BJ (cell line): ENCODE data around the gene PDE3B. TPM values are rescaled to one million over a fixed set of nuclear protein-coding genes. Genes with fewer than 3 reads are reported as not detected.
"Not testable (repeated sequence)": the region's sequence is repeated elsewhere in the genome, so short reads cannot be mapped to it uniquely, and the experiment has no call there.

Experiments used
- CTCF ChIA-PET: fragments of 350-600 bp; formaldehyde crosslinking; extraction: SDS; loops from one replicate; lab custom pipeline; 2021; ENCODE audit warnings: antibody characterized with exemption, inconsistent platforms; lab: Yijun Ruan, JAX
- POLR2A ChIA-PET: fragments of 300-600 bp; sonication (Branson Sonifier 250); formaldehyde crosslinking; extraction: SDS; loops from one replicate; lab custom pipeline; 2021; ENCODE audit warnings: antibody characterized with exemption; lab: Charles Lee
- DNase-seq: peaks from one replicate; pipeline ENCODE4 v3.0.0-alpha.2; 2011; ENCODE audit warnings: low read depth
- H3K27me3 ChIP-seq: 2 replicates; pipeline ENCODE4 v1.6.0; 2011; ENCODE audit warnings: low read length; ENCODE audit not compliant: control insufficient read depth, insufficient read depth
- H3K36me3 ChIP-seq: 2 replicates; pipeline ENCODE4 v1.5.1; 2011; ENCODE audit warnings: low read length; ENCODE audit not compliant: control insufficient read depth, insufficient read depth
- H3K4me3 ChIP-seq: 2 replicates; pipeline ENCODE4 v1.5.1; 2011; ENCODE audit warnings: low read depth, mild to moderate bottlenecking, control low read depth, low read length
- polyA plus RNA-seq: library from polyadenylated mRNA; depleted of rRNA; stranded (reverse); fragments of >200 nt; gene quantifications from 2 replicates; pipeline ENCODE4 v1.2.3, GENCODE V29; 2011
- TF ChIP-seq, protein P1 (sequence below): IDR thresholded peaks from 2 replicates; pipeline ENCODE4 v1.5.1; 2011; ENCODE audit warnings: low read depth, mild to moderate bottlenecking, control low read depth, inconsistent platforms, low read length, moderate library complexity; ENCODE audit not compliant: insufficient read depth

The PDE3B gene
- polyA plus RNA-seq, 1 experiment = 0.06 TPM

DNA sequence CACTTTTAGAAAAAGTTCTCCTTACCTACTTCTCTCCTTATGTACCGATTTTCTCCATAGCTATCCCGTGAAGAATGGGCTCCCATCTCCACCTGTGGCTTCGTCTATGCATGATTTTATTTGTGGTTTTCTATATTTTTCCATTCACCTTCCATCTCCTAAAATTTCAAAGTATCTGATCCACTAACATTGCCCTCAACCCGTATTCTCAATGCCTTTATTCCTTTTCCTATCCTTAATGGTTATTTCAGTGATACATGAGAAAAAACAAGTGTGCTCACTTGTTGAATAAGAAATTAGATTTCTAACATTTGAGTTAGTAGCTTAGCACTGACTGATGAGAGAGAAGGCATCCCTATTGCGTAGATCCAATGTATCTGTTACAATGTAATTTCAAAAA is 231.6 kb downstream of the PDE3B start:
- ChIA-PET CTCF (interaction anchor here (0.6 kb wide), 1 partner anchor 24 kb away, joined by 3 read pairs; no protein-coding TSS in a partner anchor), POLR2A (no interaction called here)
- DNase-seq = no peak
- TF ChIP-seq, protein P1, sequence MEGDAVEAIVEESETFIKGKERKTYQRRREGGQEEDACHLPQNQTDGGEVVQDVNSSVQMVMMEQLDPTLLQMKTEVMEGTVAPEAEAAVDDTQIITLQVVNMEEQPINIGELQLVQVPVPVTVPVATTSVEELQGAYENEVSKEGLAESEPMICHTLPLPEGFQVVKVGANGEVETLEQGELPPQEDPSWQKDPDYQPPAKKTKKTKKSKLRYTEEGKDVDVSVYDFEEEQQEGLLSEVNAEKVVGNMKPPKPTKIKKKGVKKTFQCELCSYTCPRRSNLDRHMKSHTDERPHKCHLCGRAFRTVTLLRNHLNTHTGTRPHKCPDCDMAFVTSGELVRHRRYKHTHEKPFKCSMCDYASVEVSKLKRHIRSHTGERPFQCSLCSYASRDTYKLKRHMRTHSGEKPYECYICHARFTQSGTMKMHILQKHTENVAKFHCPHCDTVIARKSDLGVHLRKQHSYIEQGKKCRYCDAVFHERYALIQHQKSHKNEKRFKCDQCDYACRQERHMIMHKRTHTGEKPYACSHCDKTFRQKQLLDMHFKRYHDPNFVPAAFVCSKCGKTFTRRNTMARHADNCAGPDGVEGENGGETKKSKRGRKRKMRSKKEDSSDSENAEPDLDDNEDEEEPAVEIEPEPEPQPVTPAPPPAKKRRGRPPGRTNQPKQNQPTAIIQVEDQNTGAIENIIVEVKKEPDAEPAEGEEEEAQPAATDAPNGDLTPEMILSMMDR = no peak
- Histone ChIP-seq H3K27me3 (no peaks in the 10 kb centered on the region), H3K36me3 (no peaks in the 10 kb centered on the region; the same call in 1 of the 2 replicates), H3K4me3 (no peak overlapping the region)

DNA sequence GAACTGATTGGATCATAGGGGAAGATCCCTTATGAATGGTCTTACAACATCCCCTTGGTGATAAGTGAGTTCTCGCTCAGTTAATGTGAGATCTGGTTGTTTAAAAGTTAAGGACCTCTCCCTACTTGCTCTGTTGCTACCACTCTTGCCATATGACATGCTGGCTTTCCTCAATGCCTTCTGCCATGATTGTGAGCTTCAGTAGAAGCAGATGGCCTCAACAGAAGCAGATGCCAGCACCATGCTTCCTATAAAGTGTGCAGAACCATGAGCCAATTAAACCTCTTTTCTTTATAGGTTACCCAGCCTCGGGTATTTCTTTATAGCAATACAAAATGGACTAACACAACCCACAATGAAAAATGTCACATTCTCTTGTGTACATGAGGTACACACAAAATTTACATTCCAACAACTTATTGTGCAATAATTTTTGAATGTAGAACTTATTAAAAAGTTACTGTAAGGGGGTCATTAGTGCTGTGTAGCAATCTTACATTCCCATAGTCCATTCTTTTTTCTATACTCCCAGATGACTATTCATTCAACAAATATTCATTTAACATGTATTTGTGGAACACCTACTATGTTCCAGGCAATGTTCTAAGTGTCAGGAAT is 238.1 kb downstream of the PDE3B start:
- Histone ChIP-seq H3K36me3 (no peaks in the 10 kb centered on the region; the same call in 1 of the 2 replicates), H3K4me3 (no peak overlapping the region), H3K27me3 (no peaks in the 10 kb centered on the region)
- ChIA-PET CTCF (interaction anchor here (1.0 kb wide), 1 partner anchor 27 kb away, joined by 3 read pairs; no protein-coding TSS in a partner anchor), POLR2A (no interaction called here)
- no peak for DNase-seq
- TF ChIP-seq, protein P1 = no peak

DNA sequence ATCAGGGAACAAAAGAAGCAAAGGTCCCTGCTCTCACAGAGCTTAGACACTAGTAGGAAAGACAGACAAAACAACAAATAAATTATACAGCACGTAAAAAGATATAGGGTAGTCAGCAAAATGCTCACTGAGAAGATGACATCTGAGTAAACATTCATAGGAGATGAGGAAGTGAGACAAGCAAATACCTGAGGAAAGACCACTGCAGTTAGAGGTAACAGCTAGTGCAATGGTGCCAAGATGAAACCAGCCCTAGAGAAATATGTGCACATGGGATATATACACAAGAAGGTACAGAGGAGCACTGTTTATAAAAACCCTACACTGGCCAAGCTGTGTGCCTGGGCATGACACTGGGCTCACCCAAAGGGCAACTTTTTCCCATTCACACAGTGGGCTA is 238.6 kb downstream of the PDE3B start:
- Histone ChIP-seq H3K36me3 (no peaks in the 10 kb centered on the region; the same call in 1 of the 2 replicates), H3K27me3 (no peaks in the 10 kb centered on the region), H3K4me3 (no peak overlapping the region)
- DNase-seq = no peak
- ChIA-PET CTCF (interaction anchor here (1.0 kb wide), 1 partner anchor 27 kb away, joined by 3 read pairs; no protein-coding TSS in a partner anchor), POLR2A (no interaction called here)
- TF ChIP-seq, protein P1 = no peak

DNA sequence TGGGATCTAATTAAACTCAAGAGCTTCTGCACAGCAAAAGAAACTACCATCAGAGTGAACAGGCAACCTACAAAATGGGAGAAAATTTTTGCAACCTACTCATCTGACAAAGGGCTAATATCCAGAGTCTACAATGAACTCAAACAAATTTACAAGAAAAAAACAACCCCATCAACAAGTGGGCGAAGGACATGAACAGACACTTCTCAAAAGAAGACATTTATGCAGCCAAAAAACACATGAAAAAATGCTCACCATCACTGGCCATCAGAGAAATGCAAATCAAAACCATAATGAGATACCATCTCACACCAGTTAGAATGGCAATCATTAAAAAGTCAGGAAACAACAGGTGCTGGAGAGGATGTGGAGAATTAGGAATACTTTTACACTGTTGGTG is 240.1 kb downstream of the PDE3B start:
- POLR2A ChIA-PET = not testable (repeated sequence)

DNA sequence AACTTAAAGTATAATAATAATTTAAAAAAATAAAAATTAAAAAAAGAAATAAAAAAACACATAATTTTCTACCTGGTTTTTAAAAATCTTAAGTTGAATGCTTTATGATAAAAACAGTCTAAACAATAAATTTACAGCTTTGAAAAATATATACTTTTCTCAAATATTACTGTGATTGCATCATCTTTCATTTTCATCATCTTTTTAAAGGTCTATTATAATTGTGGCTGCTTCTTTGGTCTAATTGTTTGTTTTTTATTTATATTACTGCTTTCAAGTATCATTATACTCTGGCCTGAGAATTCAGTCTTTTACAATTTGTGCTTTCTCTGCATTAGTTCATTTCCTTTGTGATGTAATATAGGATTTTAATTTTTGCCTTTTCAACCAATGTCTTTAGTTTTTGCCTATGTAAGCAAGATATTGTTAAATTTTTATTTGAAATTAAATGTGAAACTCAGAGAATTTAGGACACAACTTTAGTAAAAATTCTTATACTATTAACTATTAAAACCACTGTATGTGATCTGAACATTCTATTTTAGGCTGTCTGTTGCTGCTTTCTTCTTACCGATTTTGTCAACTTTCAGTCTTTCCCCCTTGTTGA is 241.2 kb downstream of the PDE3B start:
- DNase-seq = no peak
- POLR2A ChIA-PET = no interaction called here
- no peak overlapping the region for H3K4me3 ChIP-seq
- TF ChIP-seq, protein P1 = no peak
- H3K27me3 ChIP-seq = no peaks in the 10 kb centered on the region
- H3K36me3 ChIP-seq = no peaks in the 10 kb centered on the region
- CTCF ChIA-PET = no interaction called here

More for the DNA sequence above, 240.1 kb downstream of the PDE3B start:
- H3K4me3 ChIP-seq, H3K36me3 ChIP-seq, H3K27me3 ChIP-seq, DNase-seq, CTCF ChIA-PET: not testable (repeated sequence)
